Prostate gland (tissue), 2 donors: ENCODE measurements around the gene STX16.

Experiments used
- POLR2A ChIP-seq: fragments of 450-650 bp; IDR thresholded peaks from one replicate; pipeline ENCODE4 v1.6.1; 2016; ENCODE audit warnings: antibody characterized with exemption, mild to moderate bottlenecking
- TF ChIP-seq, protein P1 (sequence below), 4 experiments: fragments of 200-600 bp in 2 of 4; fragments of 450-650 bp in 2 of 4; sonication (generic) in 2 of 4; IDR thresholded peaks; 1 replicate in 3 of 4; 2 replicates in 1 of 4; pipeline ENCODE4 v1.5.1; 2016 to 2019; ENCODE audit warnings: antibody characterized with exemption in 4 of 4, mild to moderate bottlenecking in 2 of 4, moderate library complexity in 2 of 4

DNA sequence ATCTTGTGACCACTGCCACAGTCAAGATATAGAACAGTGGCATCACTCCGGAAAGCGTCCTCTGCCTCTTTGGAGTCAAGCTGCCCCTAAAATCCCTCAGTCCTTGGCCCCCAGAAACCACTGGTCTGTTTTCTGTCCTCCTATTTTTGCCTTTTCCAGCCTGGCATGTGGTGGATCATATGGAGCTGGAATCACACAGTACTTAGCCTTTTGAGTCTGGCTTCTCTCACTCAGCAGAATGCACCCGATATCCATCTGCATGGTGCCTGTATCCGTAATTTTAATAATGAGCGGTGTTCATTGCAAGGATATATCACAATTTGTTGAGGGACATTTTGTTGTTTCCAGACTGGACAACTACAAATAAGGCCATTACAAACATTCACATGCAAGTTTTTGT, 49.0 kb upstream of the STX16 start:
- TF ChIP-seq POLR2A = no peak
- TF ChIP-seq, protein P1, sequence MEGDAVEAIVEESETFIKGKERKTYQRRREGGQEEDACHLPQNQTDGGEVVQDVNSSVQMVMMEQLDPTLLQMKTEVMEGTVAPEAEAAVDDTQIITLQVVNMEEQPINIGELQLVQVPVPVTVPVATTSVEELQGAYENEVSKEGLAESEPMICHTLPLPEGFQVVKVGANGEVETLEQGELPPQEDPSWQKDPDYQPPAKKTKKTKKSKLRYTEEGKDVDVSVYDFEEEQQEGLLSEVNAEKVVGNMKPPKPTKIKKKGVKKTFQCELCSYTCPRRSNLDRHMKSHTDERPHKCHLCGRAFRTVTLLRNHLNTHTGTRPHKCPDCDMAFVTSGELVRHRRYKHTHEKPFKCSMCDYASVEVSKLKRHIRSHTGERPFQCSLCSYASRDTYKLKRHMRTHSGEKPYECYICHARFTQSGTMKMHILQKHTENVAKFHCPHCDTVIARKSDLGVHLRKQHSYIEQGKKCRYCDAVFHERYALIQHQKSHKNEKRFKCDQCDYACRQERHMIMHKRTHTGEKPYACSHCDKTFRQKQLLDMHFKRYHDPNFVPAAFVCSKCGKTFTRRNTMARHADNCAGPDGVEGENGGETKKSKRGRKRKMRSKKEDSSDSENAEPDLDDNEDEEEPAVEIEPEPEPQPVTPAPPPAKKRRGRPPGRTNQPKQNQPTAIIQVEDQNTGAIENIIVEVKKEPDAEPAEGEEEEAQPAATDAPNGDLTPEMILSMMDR (IDR thresholded peaks at IDR 0.05) = no peak
